ENCODE data around the gene QPRT.
"Not testable (repeated sequence)": the region's sequence is repeated elsewhere in the genome, so short reads cannot be mapped to it uniquely, and the experiment has no call there.

QPRT gene

GRCh38 chr16:29689490-29690351 is 10.7 kb downstream of the QPRT start:
- not testable (repeated sequence) for DNase-seq (ENCODE audit: extremely low read depth in 1 of 2, low read depth in 1 of 2)

GRCh38 chr16:29692606-29693005 is 13.6 kb downstream of the QPRT start:
- not testable (repeated sequence) for DNase-seq (ENCODE audit: extremely low read depth in 1 of 2, low read depth in 1 of 2)

GRCh38 chr16:29694384-29695195 is 15.6 kb downstream of the QPRT start:
- no peak for DNase-seq (ENCODE audit: extremely low read depth in 1 of 2, low read depth in 1 of 2)

DNA sequence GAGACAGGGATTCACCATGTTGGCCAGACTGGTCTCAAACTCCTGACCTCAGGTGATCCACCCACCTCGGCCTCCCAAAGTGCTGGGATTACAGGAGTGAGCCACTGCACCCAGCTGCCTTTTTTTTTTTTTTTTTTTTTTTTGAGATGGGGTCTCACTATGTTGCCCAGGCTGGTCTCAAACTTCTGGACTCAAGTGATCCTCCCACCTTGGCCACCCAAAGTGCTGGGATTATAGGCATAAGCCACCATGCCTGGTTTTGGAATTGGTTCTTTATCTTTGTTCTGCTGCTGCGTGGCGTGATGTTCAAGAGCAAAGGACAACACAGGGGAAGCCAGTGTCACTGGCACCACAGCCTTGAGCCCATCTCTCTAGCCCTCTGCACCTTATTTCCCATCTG is 16.7 kb downstream of the QPRT start:
- not testable (repeated sequence) for DNase-seq (ENCODE audit: extremely low read depth in 1 of 2, low read depth in 1 of 2)

- no peak for DNase-seq (ENCODE audit: extremely low read depth in 1 of 2, low read depth in 1 of 2)
These were observed 17.9 kb downstream of the QPRT start for GRCh38 chr16:29696881-29697331.

GRCh38 chr16:29697391-29697790 is 18.4 kb downstream of the QPRT start:
- no peak for DNase-seq (ENCODE audit: extremely low read depth in 1 of 2, low read depth in 1 of 2)

DNA sequence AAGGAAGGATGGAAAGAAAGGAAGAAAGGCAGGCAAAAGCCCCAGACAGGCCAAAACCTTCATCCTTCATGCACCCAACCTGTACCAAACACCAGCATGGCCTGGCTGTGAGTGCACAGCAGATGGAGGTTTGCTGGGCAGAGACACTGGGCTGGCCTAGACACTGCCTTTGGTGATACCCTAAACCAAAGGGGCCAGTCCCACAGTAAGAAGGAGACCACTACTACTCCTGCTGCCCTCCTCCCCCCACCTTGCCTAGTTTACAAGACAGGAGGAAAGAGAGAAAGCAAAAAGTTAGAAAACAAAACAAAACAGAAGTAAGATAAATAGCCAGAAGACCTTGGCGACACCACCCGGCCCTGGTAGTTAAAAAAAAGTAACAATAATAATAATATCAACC is 19.1 kb downstream of the QPRT start:
- no peak for DNase-seq (ENCODE audit: extremely low read depth in 1 of 2, low read depth in 1 of 2)

DNA sequence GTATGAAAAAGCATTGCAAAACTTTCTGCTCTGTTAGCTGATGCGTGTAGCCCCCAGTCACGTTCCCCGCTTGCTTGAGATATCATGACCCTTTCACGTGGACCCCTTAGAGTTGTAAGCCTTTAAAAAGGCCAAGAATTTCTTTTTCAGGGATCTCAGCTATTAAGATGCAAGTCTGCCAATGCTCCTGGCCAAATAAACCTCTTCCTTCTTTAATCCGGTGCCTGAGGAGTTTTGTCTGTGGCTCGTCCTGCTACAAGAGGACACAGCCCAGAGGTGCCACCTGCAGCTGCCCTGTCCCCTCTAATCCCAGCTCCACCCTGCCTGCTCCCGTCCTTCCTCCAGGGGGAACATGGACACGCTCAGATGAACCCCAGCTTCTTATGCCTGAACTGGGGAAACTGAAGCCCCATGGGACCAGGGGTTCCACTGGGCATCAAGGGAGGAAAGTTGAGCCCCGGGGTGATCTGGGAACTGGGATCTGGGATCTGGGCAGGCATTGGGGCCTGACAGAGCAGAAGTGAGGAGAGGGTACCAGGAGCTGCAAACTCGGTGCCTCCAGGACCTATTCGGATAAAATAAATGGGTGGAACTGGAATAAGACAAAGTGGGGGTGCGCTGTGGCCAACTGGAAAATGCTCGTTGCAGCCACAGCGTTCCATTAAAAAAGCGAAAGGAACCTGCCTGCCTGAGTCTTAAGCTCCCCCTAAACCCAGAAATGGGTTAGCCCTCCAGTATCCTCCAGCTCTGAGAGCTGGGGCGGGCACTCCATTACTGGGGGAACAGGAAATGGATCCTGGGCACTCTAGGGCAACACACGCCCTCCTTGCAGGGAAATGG is 19.7 kb downstream of the QPRT start:
- DNase-seq (ENCODE audit: extremely low read depth in 1 of 2, low read depth in 1 of 2), result no peak

- DNase-seq (ENCODE audit: extremely low read depth in 1 of 2, low read depth in 1 of 2), result no peak
These were observed 20.6 kb downstream of the QPRT start for GRCh38 chr16:29699324-29700219.

- peak in 1 of 2 donors; percentile 51 for DNase-seq (ENCODE audit: extremely low read depth in 1 of 2, low read depth in 1 of 2)
These were observed 21.4 kb downstream of the QPRT start for GRCh38 chr16:29700253-29700987.

DNA sequence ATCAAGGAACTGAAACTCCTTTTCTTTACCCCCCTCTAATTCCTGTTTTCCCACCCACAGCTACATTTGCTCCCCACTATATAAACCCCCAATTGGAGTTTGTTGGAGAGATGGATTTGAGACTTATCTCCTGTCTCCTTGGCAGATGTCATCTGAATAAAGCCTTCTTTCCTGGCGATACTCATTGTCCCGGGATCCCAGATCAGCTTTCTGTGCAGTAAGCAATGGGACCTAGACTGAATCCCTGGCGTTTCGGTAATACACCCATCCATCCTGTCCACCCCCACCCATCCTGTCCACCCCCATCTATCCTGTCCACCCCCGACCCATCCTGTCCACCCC is 22.2 kb downstream of the QPRT start:
- DNase-seq (ENCODE audit: extremely low read depth in 1 of 2, low read depth in 1 of 2), result no peak

DNA sequence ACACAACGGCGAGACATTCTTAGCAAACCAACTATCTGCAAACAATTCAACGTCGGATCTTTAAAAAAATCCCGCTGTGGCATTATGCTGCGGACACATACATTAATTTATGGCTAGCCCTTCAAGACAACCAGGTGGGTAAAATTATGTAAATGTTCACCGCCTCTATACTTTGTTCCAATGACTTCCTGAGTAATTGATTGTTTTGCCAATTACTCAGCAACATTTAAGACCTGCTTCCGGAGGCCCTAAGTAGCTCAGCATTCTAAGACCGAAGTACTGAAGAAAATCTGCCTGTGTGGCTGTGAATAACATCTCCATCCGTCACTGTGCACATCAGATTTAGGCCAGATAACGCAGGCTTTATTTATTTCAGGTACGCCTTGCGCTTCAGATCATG is 23.3 kb downstream of the QPRT start:
- no peak for DNase-seq (ENCODE audit: extremely low read depth in 1 of 2, low read depth in 1 of 2)

GRCh38 chr16:29705030-29705429 is 26.1 kb downstream of the QPRT start:
- DNase-seq (ENCODE audit: extremely low read depth in 1 of 2, low read depth in 1 of 2), result no peak

DNA sequence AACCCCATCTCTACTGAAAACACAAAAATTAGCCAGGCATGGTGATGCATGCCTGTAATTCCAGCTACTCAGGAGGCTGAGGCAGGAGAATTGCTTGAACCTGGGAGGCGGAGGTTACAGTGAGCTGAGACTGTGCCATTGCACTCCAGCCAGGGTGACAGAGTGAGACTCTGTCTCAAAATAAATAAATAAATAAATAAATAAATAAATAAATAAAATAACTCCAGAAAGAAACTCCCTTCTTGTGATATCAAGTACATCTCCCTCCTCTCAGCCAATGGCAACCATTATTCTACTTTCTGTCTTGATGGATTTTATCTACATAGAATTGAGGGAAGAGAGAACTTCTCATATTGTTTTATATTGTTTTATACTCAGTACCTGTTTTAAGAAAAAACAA is 28.2 kb downstream of the QPRT start:
- DNase-seq (ENCODE audit: extremely low read depth in 1 of 2, low read depth in 1 of 2), result not testable (repeated sequence)

DNA sequence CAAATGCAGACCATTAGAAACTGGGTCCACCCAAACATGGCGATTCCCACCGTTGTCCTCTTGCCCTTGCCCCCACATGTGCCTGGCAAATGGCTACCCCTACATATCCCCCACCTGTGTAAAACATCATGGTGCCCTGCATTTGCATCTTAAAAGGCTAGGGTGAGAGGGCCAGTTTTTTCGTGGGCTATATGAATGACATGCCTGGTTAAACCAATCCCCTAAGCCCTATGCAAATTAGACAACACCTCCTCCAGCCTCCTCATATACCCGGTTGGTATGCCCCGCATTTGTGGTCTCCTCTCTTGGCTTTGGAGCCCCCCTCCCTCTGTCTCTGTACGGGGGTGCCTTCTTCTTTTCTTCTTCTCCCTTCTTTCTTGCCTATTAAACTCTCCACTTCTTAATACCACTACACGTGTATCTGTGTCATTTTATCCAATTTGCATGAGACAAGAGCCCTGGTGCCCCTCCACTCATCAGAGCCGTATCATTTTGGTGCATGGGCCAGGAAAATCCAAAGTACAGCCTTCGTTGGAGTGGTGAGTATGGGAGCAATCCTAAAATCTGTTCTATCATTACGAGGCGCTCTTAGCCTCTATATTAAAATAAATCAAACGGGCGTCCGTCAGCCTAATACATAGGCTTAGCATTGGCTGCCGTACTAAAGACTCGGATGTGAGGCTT is 30.1 kb downstream of the QPRT start:
- no peak for DNase-seq (ENCODE audit: extremely low read depth in 1 of 2, low read depth in 1 of 2)

GRCh38 chr16:29709657-29710056 is 30.7 kb downstream of the QPRT start:
- DNase-seq (ENCODE audit: extremely low read depth in 1 of 2, low read depth in 1 of 2), result not testable (repeated sequence)

GRCh38 chr16:29710227-29711219 is 31.5 kb downstream of the QPRT start:
- peak in 1 of 2 donors; percentile 28 for DNase-seq (ENCODE audit: extremely low read depth in 1 of 2, low read depth in 1 of 2)

GRCh38 chr16:29712809-29713208 is 33.8 kb downstream of the QPRT start:
- no peak for DNase-seq (ENCODE audit: extremely low read depth in 1 of 2, low read depth in 1 of 2)
